ENCODE results near the gene NDUFA11.

GRCh38 chr19:5925830-5926427 lies 22.3 kb upstream of the NDUFA11 start:
- TF ChIP-seq, protein P1, sequence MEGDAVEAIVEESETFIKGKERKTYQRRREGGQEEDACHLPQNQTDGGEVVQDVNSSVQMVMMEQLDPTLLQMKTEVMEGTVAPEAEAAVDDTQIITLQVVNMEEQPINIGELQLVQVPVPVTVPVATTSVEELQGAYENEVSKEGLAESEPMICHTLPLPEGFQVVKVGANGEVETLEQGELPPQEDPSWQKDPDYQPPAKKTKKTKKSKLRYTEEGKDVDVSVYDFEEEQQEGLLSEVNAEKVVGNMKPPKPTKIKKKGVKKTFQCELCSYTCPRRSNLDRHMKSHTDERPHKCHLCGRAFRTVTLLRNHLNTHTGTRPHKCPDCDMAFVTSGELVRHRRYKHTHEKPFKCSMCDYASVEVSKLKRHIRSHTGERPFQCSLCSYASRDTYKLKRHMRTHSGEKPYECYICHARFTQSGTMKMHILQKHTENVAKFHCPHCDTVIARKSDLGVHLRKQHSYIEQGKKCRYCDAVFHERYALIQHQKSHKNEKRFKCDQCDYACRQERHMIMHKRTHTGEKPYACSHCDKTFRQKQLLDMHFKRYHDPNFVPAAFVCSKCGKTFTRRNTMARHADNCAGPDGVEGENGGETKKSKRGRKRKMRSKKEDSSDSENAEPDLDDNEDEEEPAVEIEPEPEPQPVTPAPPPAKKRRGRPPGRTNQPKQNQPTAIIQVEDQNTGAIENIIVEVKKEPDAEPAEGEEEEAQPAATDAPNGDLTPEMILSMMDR (IDR thresholded peaks at IDR 0.05; ENCODE audit: low read depth, low read length): no peak
- no peak for TF ChIP-seq POLR2A (IDR thresholded peaks at IDR 0.05; ENCODE audit: extremely low read depth, insufficient read length)

Measured in NB4 (cell line).